Neural cell (in vitro differentiated cells): ENCODE data around the gene AP3D1.

ENCODE experiments used
- CTCF ChIP-seq: fragments of 450-650 bp; IDR thresholded peaks from 2 replicates; pipeline ENCODE4 v1.5.1; 2014; ENCODE audit warnings: antibody characterized with exemption, mild to moderate bottlenecking, moderate library complexity; ENCODE audit not compliant: poor library complexity, severe bottlenecking
- EP300 ChIP-seq: fragments of 450-650 bp; conservative IDR thresholded peaks from 2 replicates; pipeline ENCODE4 v1.6.1; 2014; ENCODE audit warnings: antibody characterized with exemption, mild to moderate bottlenecking, moderate library complexity; ENCODE audit not compliant: poor library complexity, severe bottlenecking
- EZH2 ChIP-seq: fragments of 200-600, 300-800 bp; shearing (Covaris generic), sonication (generic); IDR thresholded peaks from 2 replicates; pipeline ENCODE4 v1.6.1; 2014; ENCODE audit warnings: antibody characterized with exemption, low read length, borderline replicate concordance, mild to moderate bottlenecking; ENCODE audit not compliant: insufficient read depth, poor library complexity, severe bottlenecking
- POLR2AphosphoS5 ChIP-seq: IDR thresholded peaks from 2 replicates; pipeline ENCODE4 v1.6.1; 2012
- RAD21 ChIP-seq: fragments of 450-650 bp; conservative IDR thresholded peaks from 2 replicates; pipeline ENCODE4 v1.6.1; 2014; ENCODE audit warnings: antibody characterized with exemption, mild to moderate bottlenecking, moderate library complexity
- REST ChIP-seq: IDR thresholded peaks from 2 replicates; pipeline ENCODE4 v1.6.1; 2012; ENCODE audit warnings: borderline replicate concordance

GRCh38 chr19:2051773-2052704 lies 99.3 kb downstream of the AP3D1 start:
- TF ChIP-seq CTCF (no peak), POLR2AphosphoS5 (no peak), REST (no peak), EZH2 (no peak), EP300 (no peak), RAD21 (no peak)
